WTC11 (cell line): ENCODE data around the gene SLC17A9. TPM values are rescaled to one million over a fixed set of nuclear protein-coding genes. Genes with fewer than 3 reads are reported as not detected.

Experiments
- ATAC-seq: fragments of 200-7000 bp; cut with Tn5 transposase; 2 replicates; pipeline ENCODE4 v1.10.0; 2021; ENCODE audit warnings: mild to moderate bottlenecking, moderate library complexity
- CTCF ChIA-PET: fragments of 300-600 bp; sonication (Branson Sonifier 250); formaldehyde crosslinking; loops from one replicate; lab custom pipeline; 2021; ENCODE audit warnings: antibody characterized with exemption; lab: Charles Lee
- POLR2A ChIA-PET: fragments of 350-600 bp; sonication (Branson Sonifier 250); formaldehyde crosslinking; loops from one replicate; lab custom pipeline; 2021; ENCODE audit warnings: antibody characterized with exemption; lab: Charles Lee
- DNase-seq: peaks from one replicate; pipeline ENCODE4 v3.0.0; 2021; ENCODE audit warnings: low spot score
- H3K27ac Mint-ChIP-seq: 2 replicates; pipeline ENCODE4 v1.8.0; 2021; ENCODE audit warnings: mixed read lengths
- H3K27me3 Mint-ChIP-seq: 2 replicates; pipeline ENCODE4 v1.8.0; 2021; ENCODE audit warnings: low read depth, mild to moderate bottlenecking, moderate library complexity, mixed read lengths
- H3K36me3 Mint-ChIP-seq: 2 replicates; pipeline ENCODE4 v1.8.0; 2021; ENCODE audit warnings: mixed read lengths
- H3K4me1 Mint-ChIP-seq: 2 replicates; pipeline ENCODE4 v1.8.0; 2022; ENCODE audit warnings: mixed read lengths
- H3K4me3 Mint-ChIP-seq: 2 replicates; pipeline ENCODE4 v1.8.0; 2021; ENCODE audit warnings: mild to moderate bottlenecking, moderate library complexity, mixed read lengths
- H3K9me3 Mint-ChIP-seq: 2 replicates; pipeline ENCODE4 v1.8.0; 2021; ENCODE audit warnings: mixed read lengths
- JUN ChIP-seq: sonication (generic); formaldehyde crosslinking; IDR thresholded peaks from 2 replicates; pipeline ENCODE4 v1.8.0; 2023; ENCODE audit warnings: mild to moderate bottlenecking, missing genetic modification reagents
- NFYB ChIP-seq: sonication (generic); formaldehyde crosslinking; conservative IDR thresholded peaks from 2 replicates; pipeline ENCODE4 v1.8.0; 2022; ENCODE audit warnings: low read depth, missing genetic modification reagents
- TEAD4 ChIP-seq: sonication (generic); formaldehyde crosslinking; IDR thresholded peaks from 2 replicates; pipeline ENCODE4 v1.8.0; 2022; ENCODE audit warnings: mild to moderate bottlenecking, missing genetic modification reagents
- TP53 ChIP-seq: sonication (generic); formaldehyde crosslinking; IDR thresholded peaks from 2 replicates; pipeline ENCODE4 v1.8.1; 2023; ENCODE audit warnings: mild to moderate bottlenecking, missing genetic modification reagents
- ZNF138 ChIP-seq: sonication (generic); formaldehyde crosslinking; conservative IDR thresholded peaks from 2 replicates; pipeline ENCODE4 v1.8.1; 2022; ENCODE audit warnings: mild to moderate bottlenecking, moderate library complexity, missing genetic modification reagents
- ZNF219 ChIP-seq: sonication (generic); formaldehyde crosslinking; IDR thresholded peaks from 2 replicates; pipeline ENCODE4 v1.8.0; 2023; ENCODE audit warnings: missing genetic modification reagents, mild to moderate bottlenecking, borderline replicate concordance
- ZNF263 ChIP-seq: sonication (generic); formaldehyde crosslinking; IDR thresholded peaks from 2 replicates; pipeline ENCODE4 v1.8.1; 2022; ENCODE audit warnings: low read depth, mild to moderate bottlenecking, moderate library complexity, missing genetic modification reagents
- ZNF416 ChIP-seq: fragments of 250-450 bp; sonication (Bioruptor Pico); IDR thresholded peaks from 2 replicates; pipeline ENCODE4 v1.9.0; 2021; ENCODE audit warnings: mild to moderate bottlenecking, inconsistent platforms
- total RNA-seq: library from RNA; stranded (reverse); gene quantifications from 3 replicates; pipeline ENCODE4 v1.2.3, GENCODE V29; 2021
- TF ChIP-seq, protein P1 (sequence below): sonication (generic); formaldehyde crosslinking; IDR thresholded peaks from 2 replicates; pipeline ENCODE4 v1.8.0; 2022; ENCODE audit warnings: mild to moderate bottlenecking, missing genetic modification reagents
- TF ChIP-seq, protein P2 (sequence below): sonication (generic); formaldehyde crosslinking; conservative IDR thresholded peaks from 2 replicates; pipeline ENCODE4 v1.8.1; 2022; ENCODE audit warnings: mild to moderate bottlenecking, missing genetic modification reagents
- TF ChIP-seq, protein P3 (sequence below): sonication (generic); formaldehyde crosslinking; conservative IDR thresholded peaks from 2 replicates; pipeline ENCODE4 v1.8.1; 2023; ENCODE audit warnings: mild to moderate bottlenecking, low read depth, missing genetic modification reagents, moderate library complexity
- TF ChIP-seq, protein P4 (sequence below): fragments of 200-600 bp; IDR thresholded peaks from 2 replicates; pipeline ENCODE4 v1.8.0; 2022; ENCODE audit warnings: antibody characterized with exemption
- TF ChIP-seq, protein P5 (sequence below): fragments of 250-450 bp; sonication (Bioruptor Pico); IDR thresholded peaks from 2 replicates; pipeline ENCODE4 v1.9.0; 2021; ENCODE audit warnings: mild to moderate bottlenecking
- TF ChIP-seq, protein P6 (sequence below): sonication (generic); formaldehyde crosslinking; IDR thresholded peaks from 2 replicates; pipeline ENCODE4 v1.8.1; 2023; ENCODE audit warnings: mild to moderate bottlenecking, missing genetic modification reagents
- TF ChIP-seq, protein P7 (sequence below): sonication (generic); formaldehyde crosslinking; IDR thresholded peaks from 2 replicates; pipeline ENCODE4 v1.8.0; 2022; ENCODE audit warnings: missing genetic modification reagents
- TF ChIP-seq, protein P8 (sequence below): sonication (generic); formaldehyde crosslinking; IDR thresholded peaks from 2 replicates; pipeline ENCODE4 v1.8.1; 2022; ENCODE audit warnings: missing genetic modification reagents, borderline replicate concordance

Gene SLC17A9
- total RNA-seq, 1 experiment from 2014 or later, result 41.7 TPM

DNA sequence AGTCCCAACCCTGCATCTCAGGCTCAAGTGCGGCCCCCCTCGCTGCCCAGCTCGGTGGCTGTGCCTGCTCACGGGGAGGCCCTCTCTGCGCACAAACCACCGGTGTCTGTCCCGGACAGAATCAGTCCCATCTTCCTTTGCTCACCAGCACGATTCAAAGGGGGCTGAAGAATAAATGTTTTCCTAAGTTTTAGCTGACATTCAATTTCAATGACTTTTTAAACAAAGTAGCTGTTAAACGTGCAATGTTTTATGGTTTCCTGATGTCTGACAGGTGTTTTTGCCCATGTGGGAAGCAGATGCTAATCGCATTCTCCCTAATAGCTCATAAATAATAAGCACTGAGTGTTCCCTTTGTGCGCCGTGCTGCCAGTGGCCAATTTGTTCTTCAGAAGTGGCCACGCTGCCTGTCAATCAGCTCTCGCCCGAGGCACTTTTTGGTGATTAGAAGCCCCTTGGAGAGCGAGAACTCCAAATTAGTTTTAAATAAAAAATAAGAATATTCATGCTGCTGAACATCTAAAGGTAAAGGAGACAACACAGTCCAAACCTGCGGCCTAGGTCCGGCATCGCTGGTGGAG, 28.0 kb downstream of the SLC17A9 start (continued):
- TF ChIP-seq, protein P1, sequence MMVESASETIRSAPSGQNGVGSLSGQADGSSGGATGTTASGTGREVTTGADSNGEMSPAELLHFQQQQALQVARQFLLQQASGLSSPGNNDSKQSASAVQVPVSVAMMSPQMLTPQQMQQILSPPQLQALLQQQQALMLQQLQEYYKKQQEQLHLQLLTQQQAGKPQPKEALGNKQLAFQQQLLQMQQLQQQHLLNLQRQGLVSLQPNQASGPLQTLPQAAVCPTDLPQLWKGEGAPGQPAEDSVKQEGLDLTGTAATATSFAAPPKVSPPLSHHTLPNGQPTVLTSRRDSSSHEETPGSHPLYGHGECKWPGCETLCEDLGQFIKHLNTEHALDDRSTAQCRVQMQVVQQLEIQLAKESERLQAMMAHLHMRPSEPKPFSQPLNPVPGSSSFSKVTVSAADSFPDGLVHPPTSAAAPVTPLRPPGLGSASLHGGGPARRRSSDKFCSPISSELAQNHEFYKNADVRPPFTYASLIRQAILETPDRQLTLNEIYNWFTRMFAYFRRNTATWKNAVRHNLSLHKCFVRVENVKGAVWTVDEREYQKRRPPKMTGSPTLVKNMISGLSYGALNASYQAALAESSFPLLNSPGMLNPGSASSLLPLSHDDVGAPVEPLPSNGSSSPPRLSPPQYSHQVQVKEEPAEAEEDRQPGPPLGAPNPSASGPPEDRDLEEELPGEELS (CRISPR knock-in tag), result no peak
- TF ChIP-seq TP53 (no peak), ZNF263 (CRISPR knock-in tag) (no peak), JUN (CRISPR knock-in tag) (no peak)
- TF ChIP-seq, protein P2, sequence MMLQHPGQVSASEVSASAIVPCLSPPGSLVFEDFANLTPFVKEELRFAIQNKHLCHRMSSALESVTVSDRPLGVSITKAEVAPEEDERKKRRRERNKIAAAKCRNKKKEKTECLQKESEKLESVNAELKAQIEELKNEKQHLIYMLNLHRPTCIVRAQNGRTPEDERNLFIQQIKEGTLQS (CRISPR knock-in tag), result no peak
- TF ChIP-seq, protein P3, sequence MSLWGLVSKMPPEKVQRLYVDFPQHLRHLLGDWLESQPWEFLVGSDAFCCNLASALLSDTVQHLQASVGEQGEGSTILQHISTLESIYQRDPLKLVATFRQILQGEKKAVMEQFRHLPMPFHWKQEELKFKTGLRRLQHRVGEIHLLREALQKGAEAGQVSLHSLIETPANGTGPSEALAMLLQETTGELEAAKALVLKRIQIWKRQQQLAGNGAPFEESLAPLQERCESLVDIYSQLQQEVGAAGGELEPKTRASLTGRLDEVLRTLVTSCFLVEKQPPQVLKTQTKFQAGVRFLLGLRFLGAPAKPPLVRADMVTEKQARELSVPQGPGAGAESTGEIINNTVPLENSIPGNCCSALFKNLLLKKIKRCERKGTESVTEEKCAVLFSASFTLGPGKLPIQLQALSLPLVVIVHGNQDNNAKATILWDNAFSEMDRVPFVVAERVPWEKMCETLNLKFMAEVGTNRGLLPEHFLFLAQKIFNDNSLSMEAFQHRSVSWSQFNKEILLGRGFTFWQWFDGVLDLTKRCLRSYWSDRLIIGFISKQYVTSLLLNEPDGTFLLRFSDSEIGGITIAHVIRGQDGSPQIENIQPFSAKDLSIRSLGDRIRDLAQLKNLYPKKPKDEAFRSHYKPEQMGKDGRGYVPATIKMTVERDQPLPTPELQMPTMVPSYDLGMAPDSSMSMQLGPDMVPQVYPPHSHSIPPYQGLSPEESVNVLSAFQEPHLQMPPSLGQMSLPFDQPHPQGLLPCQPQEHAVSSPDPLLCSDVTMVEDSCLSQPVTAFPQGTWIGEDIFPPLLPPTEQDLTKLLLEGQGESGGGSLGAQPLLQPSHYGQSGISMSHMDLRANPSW, result no peak
- TF ChIP-seq, protein P4, sequence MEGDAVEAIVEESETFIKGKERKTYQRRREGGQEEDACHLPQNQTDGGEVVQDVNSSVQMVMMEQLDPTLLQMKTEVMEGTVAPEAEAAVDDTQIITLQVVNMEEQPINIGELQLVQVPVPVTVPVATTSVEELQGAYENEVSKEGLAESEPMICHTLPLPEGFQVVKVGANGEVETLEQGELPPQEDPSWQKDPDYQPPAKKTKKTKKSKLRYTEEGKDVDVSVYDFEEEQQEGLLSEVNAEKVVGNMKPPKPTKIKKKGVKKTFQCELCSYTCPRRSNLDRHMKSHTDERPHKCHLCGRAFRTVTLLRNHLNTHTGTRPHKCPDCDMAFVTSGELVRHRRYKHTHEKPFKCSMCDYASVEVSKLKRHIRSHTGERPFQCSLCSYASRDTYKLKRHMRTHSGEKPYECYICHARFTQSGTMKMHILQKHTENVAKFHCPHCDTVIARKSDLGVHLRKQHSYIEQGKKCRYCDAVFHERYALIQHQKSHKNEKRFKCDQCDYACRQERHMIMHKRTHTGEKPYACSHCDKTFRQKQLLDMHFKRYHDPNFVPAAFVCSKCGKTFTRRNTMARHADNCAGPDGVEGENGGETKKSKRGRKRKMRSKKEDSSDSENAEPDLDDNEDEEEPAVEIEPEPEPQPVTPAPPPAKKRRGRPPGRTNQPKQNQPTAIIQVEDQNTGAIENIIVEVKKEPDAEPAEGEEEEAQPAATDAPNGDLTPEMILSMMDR, result no peak
- TF ChIP-seq, protein P5, sequence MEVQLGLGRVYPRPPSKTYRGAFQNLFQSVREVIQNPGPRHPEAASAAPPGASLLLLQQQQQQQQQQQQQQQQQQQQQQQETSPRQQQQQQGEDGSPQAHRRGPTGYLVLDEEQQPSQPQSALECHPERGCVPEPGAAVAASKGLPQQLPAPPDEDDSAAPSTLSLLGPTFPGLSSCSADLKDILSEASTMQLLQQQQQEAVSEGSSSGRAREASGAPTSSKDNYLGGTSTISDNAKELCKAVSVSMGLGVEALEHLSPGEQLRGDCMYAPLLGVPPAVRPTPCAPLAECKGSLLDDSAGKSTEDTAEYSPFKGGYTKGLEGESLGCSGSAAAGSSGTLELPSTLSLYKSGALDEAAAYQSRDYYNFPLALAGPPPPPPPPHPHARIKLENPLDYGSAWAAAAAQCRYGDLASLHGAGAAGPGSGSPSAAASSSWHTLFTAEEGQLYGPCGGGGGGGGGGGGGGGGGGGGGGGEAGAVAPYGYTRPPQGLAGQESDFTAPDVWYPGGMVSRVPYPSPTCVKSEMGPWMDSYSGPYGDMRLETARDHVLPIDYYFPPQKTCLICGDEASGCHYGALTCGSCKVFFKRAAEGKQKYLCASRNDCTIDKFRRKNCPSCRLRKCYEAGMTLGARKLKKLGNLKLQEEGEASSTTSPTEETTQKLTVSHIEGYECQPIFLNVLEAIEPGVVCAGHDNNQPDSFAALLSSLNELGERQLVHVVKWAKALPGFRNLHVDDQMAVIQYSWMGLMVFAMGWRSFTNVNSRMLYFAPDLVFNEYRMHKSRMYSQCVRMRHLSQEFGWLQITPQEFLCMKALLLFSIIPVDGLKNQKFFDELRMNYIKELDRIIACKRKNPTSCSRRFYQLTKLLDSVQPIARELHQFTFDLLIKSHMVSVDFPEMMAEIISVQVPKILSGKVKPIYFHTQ, result no peak
- TF ChIP-seq, protein P6, sequence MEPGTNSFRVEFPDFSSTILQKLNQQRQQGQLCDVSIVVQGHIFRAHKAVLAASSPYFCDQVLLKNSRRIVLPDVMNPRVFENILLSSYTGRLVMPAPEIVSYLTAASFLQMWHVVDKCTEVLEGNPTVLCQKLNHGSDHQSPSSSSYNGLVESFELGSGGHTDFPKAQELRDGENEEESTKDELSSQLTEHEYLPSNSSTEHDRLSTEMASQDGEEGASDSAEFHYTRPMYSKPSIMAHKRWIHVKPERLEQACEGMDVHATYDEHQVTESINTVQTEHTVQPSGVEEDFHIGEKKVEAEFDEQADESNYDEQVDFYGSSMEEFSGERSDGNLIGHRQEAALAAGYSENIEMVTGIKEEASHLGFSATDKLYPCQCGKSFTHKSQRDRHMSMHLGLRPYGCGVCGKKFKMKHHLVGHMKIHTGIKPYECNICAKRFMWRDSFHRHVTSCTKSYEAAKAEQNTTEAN, result no peak

DNA sequence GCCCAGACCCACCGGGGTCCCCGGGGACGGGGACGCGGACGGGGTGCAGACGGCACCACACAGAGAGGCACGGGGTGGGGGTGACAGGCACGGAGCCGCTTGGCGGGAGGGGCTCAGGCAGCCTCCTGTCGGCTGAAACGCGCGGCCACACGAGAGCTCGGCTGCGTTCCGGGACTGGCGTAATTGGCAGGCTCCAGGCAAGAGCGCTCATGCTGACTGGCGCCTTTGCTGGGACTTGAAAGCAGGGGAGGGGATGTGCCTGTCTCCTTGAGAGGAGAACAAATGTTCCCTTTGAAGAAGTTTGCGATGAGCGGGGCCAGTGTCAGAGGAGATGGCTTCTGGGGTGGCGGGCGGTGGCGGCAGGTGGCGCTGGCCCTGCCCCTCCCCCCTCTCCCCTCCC, 28.5 kb downstream of the SLC17A9 start:
- H3K4me1 Mint-ChIP-seq, result peaks cover 31% of the 10 kb centered on the region
- peaks cover 8% of the 10 kb centered on the region for H3K27me3 Mint-ChIP-seq
- POLR2A ChIA-PET, result interaction anchor here (1.0 kb wide), 1 partner anchor 34 kb away, joined by 3 read pairs; no protein-coding TSS in a partner anchor
- no peak for DNase-seq
- no peak overlapping the region for H3K4me3 Mint-ChIP-seq
- no peak overlapping the region for H3K27ac Mint-ChIP-seq
- no peaks in the 10 kb centered on the region for H3K9me3 Mint-ChIP-seq
- ATAC-seq, result no peak
- CTCF ChIA-PET, result interaction anchor here (1.0 to 2.9 kb wide), 6 partner anchors 9 to 52 kb away, joined by 3 to 21 read pairs (median 8); no protein-coding TSS in a partner anchor
- no peaks in the 10 kb centered on the region for H3K36me3 Mint-ChIP-seq
- TF ChIP-seq TEAD4 (CRISPR knock-in tag) (no peak), ZNF219 (CRISPR knock-in tag) (no peak), NFYB (CRISPR knock-in tag) (no peak), ZNF416 (CRISPR knock-in tag) (no peak), ZNF138 (CRISPR knock-in tag) (no peak)
- TF ChIP-seq, protein P7, sequence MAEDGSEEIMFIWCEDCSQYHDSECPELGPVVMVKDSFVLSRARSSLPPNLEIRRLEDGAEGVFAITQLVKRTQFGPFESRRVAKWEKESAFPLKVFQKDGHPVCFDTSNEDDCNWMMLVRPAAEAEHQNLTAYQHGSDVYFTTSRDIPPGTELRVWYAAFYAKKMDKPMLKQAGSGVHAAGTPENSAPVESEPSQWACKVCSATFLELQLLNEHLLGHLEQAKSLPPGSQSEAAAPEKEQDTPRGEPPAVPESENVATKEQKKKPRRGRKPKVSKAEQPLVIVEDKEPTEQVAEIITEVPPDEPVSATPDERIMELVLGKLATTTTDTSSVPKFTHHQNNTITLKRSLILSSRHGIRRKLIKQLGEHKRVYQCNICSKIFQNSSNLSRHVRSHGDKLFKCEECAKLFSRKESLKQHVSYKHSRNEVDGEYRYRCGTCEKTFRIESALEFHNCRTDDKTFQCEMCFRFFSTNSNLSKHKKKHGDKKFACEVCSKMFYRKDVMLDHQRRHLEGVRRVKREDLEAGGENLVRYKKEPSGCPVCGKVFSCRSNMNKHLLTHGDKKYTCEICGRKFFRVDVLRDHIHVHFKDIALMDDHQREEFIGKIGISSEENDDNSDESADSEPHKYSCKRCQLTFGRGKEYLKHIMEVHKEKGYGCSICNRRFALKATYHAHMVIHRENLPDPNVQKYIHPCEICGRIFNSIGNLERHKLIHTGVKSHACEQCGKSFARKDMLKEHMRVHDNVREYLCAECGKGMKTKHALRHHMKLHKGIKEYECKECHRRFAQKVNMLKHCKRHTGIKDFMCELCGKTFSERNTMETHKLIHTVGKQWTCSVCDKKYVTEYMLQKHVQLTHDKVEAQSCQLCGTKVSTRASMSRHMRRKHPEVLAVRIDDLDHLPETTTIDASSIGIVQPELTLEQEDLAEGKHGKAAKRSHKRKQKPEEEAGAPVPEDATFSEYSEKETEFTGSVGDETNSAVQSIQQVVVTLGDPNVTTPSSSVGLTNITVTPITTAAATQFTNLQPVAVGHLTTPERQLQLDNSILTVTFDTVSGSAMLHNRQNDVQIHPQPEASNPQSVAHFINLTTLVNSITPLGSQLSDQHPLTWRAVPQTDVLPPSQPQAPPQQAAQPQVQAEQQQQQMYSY (CRISPR knock-in tag), result no peak
- TF ChIP-seq, protein P2 (CRISPR knock-in tag), result no peak
- TF ChIP-seq, protein P8, sequence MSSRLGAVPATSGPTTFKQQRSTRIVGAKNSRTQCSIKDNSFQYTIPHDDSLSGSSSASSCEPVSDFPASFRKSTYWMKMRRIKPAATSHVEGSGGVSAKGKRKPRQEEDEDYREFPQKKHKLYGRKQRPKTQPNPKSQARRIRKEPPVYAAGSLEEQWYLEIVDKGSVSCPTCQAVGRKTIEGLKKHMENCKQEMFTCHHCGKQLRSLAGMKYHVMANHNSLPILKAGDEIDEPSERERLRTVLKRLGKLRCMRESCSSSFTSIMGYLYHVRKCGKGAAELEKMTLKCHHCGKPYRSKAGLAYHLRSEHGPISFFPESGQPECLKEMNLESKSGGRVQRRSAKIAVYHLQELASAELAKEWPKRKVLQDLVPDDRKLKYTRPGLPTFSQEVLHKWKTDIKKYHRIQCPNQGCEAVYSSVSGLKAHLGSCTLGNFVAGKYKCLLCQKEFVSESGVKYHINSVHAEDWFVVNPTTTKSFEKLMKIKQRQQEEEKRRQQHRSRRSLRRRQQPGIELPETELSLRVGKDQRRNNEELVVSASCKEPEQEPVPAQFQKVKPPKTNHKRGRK (CRISPR knock-in tag), result no peak
